ES-I3 (cell line): ENCODE data around the gene PACS1.

ENCODE experiments used
- H3K36me3 ChIP-seq: 2 replicates; pipeline ENCODE4 v1.6.1; 2013; ENCODE audit warnings: mild to moderate bottlenecking, low read length, control low read depth, moderate library complexity; ENCODE audit not compliant: insufficient read depth
- H3K4me1 ChIP-seq: 2 replicates; pipeline ENCODE4 v1.6.1; 2013; ENCODE audit warnings: mild to moderate bottlenecking, control low read depth, low read length; ENCODE audit not compliant: insufficient read depth
- H3K9ac ChIP-seq: 2 replicates; pipeline ENCODE4 v1.6.1; 2013; ENCODE audit warnings: low read depth, mild to moderate bottlenecking, low read length, moderate library complexity
- H3K9me3 ChIP-seq: 2 replicates; pipeline ENCODE4 v1.6.1; 2013; ENCODE audit warnings: mild to moderate bottlenecking, low read length, moderate library complexity; ENCODE audit not compliant: control insufficient read depth, insufficient read depth

The PACS1 gene

DNA sequence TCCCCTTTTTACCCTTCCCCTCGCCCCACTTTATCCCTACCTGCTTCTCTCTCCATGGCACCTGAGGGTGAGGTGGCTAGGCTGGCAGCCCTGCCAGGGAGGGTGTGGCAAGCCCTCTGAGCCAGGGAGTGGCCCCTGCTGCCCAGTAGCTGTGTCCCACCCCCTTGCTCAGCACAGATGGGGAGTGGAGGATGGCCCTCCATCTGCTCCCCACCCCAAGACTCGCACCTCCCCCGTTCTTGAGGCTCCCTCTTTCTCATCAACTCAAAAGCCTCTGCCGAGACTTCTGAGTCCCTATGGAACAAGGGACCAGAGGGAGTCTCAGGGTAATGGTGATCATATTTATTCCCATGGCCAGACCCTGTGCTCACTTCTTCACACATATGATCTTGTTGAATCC lies 223.3 kb downstream of the PACS1 start:
- no peaks in the 10 kb centered on the region for H3K36me3 ChIP-seq

DNA sequence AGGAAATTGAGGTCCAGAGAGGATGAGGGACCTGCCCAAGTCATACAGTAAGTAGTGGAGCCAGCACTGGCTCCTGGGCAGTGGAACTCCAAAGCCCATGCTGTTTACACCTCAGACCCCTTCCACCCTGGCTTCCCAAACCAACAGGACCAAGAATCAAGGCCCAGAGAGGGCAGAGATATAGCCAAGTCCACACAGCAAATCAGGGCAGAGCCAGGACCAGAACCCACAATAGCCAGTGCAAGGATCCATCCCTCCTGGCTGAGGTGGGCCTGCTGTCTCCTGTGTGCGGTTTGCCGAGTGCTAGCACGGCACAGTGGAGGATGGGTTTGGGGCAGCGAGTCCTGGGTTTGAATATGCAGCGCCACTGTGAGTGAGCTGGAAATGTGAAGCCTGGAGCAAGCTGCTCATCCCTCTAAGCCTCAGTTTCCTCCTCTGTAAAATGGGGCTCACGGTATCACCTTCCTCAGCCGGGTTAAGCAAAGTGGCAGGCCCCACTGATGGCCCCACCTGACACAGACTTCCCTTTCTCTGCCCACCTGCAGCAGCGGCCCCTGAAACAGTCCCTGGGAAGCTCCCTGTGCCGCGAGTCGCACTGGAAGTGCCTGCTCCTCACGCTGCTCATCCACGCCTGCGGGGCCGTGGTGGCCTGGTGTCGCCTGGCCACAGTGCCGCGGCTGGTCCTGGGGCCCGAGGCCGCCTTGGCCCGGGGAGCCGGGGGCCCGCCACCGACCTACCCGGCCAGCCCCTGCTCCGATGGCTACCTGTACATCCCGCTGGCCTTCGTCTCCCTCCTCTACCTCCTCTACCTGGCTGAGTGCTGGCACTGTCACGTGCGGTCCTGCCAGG lies 223.9 kb downstream of the PACS1 start:
- Histone ChIP-seq H3K9ac (no peak overlapping the region), H3K4me1 (peaks cover 11% of the 10 kb centered on the region; the same call in 1 of the 2 replicates)

More for the DNA sequence above, 223.3 kb downstream of the PACS1 start:
- H3K9me3 ChIP-seq, result no peaks in the 10 kb centered on the region
- peaks cover 11% of the 10 kb centered on the region; the same call in 1 of the 2 replicates for H3K4me1 ChIP-seq
- no peak overlapping the region for H3K9ac ChIP-seq

More for the DNA sequence above, 223.9 kb downstream of the PACS1 start:
- H3K9me3 ChIP-seq, result no peaks in the 10 kb centered on the region
- H3K36me3 ChIP-seq, result no peaks in the 10 kb centered on the region
